ENCODE data around the gene PZP.

- no peak for TF ChIP-seq CTCF (conservative IDR thresholded peaks at IDR 0.05)
- no peak for TF ChIP-seq EZH2 (IDR thresholded peaks at IDR 0.05; ENCODE audit: low read depth)
Measured at GRCh38 chr12:9147461-9147860, 60.7 kb downstream of the PZP start.

All from PC-9 (cell line).